ENCODE measurements around the gene LSS. TPM values are rescaled to one million over a fixed set of nuclear protein-coding genes. Genes with fewer than 3 reads are reported as not detected.
A peak's percentile ranks its signal among the peaks of the same experiment; 100 is the strongest.

Gene LSS
- total RNA-seq, 1 experiment from 2014 or later = 45.5 TPM

- ChIA-PET CTCF (no interaction called here), POLR2A (interaction anchor here (0.8 to 2.3 kb wide), 2 partner anchors 12 to 209 kb away, joined by 3 to 9 read pairs; no protein-coding TSS in a partner anchor)
- H3K4me3 Mint-ChIP-seq (ENCODE audit: unreplicated experiment) = no peak overlapping the region
- no peak for DNase-seq (ENCODE audit: unreplicated experiment)
- no peaks in the 10 kb centered on the region for H3K9me3 Mint-ChIP-seq (ENCODE audit: unreplicated experiment)
- intact Hi-C loops (cut with micrococcal nuclease) = no loop called here
- H3K27ac Mint-ChIP-seq (ENCODE audit: low read depth, unreplicated experiment) = peak overlapping the region; percentile 37
- peaks cover 94% of the 10 kb centered on the region for H3K36me3 Mint-ChIP-seq (ENCODE audit: insufficient read depth, unreplicated experiment)
- TF ChIP-seq CTCF (IDR thresholded peaks at IDR 0.05; ENCODE audit: unreplicated experiment) = no peak
- no TSS peak for BruUV-seq (replicated peaks)
- peaks cover 4% of the 10 kb centered on the region for H3K4me1 Mint-ChIP-seq (ENCODE audit: insufficient read depth, unreplicated experiment)
- H3K27me3 Mint-ChIP-seq (ENCODE audit: insufficient read depth, unreplicated experiment) = no peaks in the 10 kb centered on the region
Observed at GRCh38 chr21:46248827-46249226, 20.3 kb upstream of the LSS start.

- no peaks in the 10 kb centered on the region for H3K9me3 Mint-ChIP-seq (ENCODE audit: unreplicated experiment)
- BruUV-seq (replicated peaks) = no TSS peak
- CTCF ChIA-PET = no interaction called here
- H3K36me3 Mint-ChIP-seq (ENCODE audit: insufficient read depth, unreplicated experiment) = peaks cover 94% of the 10 kb centered on the region
- peak overlapping the region; percentile 37 for H3K27ac Mint-ChIP-seq (ENCODE audit: low read depth, unreplicated experiment)
- POLR2A ChIA-PET = interaction anchor here (1.0 kb wide), 1 partner anchor 13 kb away, joined by 3 read pairs; no protein-coding TSS in a partner anchor
- TF ChIP-seq CTCF (IDR thresholded peaks at IDR 0.05; ENCODE audit: unreplicated experiment) = no peak
- DNase-seq (ENCODE audit: unreplicated experiment) = no peak
- no peaks in the 10 kb centered on the region for H3K27me3 Mint-ChIP-seq (ENCODE audit: insufficient read depth, unreplicated experiment)
- H3K4me1 Mint-ChIP-seq (ENCODE audit: insufficient read depth, unreplicated experiment) = no peaks in the 10 kb centered on the region
- no peak overlapping the region for H3K4me3 Mint-ChIP-seq (ENCODE audit: unreplicated experiment)
- intact Hi-C loops (cut with micrococcal nuclease) = no loop called here
Observed at GRCh38 chr21:46248422-46248782, 19.8 kb upstream of the LSS start.

- H3K9me3 Mint-ChIP-seq (ENCODE audit: unreplicated experiment) = no peaks in the 10 kb centered on the region
- no peak for DNase-seq (ENCODE audit: unreplicated experiment)
- no peaks in the 10 kb centered on the region for H3K4me1 Mint-ChIP-seq (ENCODE audit: insufficient read depth, unreplicated experiment)
- H3K4me3 Mint-ChIP-seq (ENCODE audit: unreplicated experiment) = no peak overlapping the region
- H3K36me3 Mint-ChIP-seq (ENCODE audit: insufficient read depth, unreplicated experiment) = peaks cover 94% of the 10 kb centered on the region
- no TSS peak for BruUV-seq (replicated peaks)
- intact Hi-C loops (cut with micrococcal nuclease) = no loop called here
- POLR2A ChIA-PET = interaction anchor here (1.0 to 1.1 kb wide), 2 partner anchors 13 to 15 kb away, joined by 3 read pairs; no protein-coding TSS in a partner anchor
- no peaks in the 10 kb centered on the region for H3K27me3 Mint-ChIP-seq (ENCODE audit: insufficient read depth, unreplicated experiment)
- TF ChIP-seq CTCF (IDR thresholded peaks at IDR 0.05; ENCODE audit: unreplicated experiment) = no peak
- CTCF ChIA-PET = no interaction called here
- peak overlapping the region; percentile 37 for H3K27ac Mint-ChIP-seq (ENCODE audit: low read depth, unreplicated experiment)
Observed at GRCh38 chr21:46247699-46248421, 19.3 kb upstream of the LSS start.

- H3K9me3 Mint-ChIP-seq (ENCODE audit: unreplicated experiment) = no peaks in the 10 kb centered on the region
- H3K27ac Mint-ChIP-seq (ENCODE audit: low read depth, unreplicated experiment) = no peak overlapping the region
- intact Hi-C loops (cut with micrococcal nuclease) = no loop called here
- no peak for TF ChIP-seq CTCF (IDR thresholded peaks at IDR 0.05; ENCODE audit: unreplicated experiment)
- no peak overlapping the region for H3K4me3 Mint-ChIP-seq (ENCODE audit: unreplicated experiment)
- BruUV-seq (replicated peaks) = no TSS peak
- no peak for DNase-seq (ENCODE audit: unreplicated experiment)
- ChIA-PET POLR2A (interaction anchor here (1.4 to 2.7 kb wide), 3 partner anchors 14 to 29 kb away, joined by 3 to 9 read pairs (median 3); no protein-coding TSS in a partner anchor), CTCF (no interaction called here)
- H3K4me1 Mint-ChIP-seq (ENCODE audit: insufficient read depth, unreplicated experiment) = no peaks in the 10 kb centered on the region
- peaks cover 94% of the 10 kb centered on the region for H3K36me3 Mint-ChIP-seq (ENCODE audit: insufficient read depth, unreplicated experiment)
- H3K27me3 Mint-ChIP-seq (ENCODE audit: insufficient read depth, unreplicated experiment) = no peaks in the 10 kb centered on the region
Observed at GRCh38 chr21:46246345-46246744, 17.8 kb upstream of the LSS start.
